HEK293 (cell line): Measurements from ENCODE around the gene ZNF236.

Source experiments
- CTCF ChIP-seq: fragments of 450-650 bp; formaldehyde crosslinking; IDR thresholded peaks from 2 replicates; pipeline ENCODE4 v1.5.1; 2016; ENCODE audit warnings: missing biosample characterization, missing genetic modification characterization
- HOXA7 ChIP-seq: sonication (generic); formaldehyde crosslinking; IDR thresholded peaks from 2 replicates; pipeline ENCODE4 v1.8.1; 2022; ENCODE audit warnings: missing genetic modification reagents, borderline replicate concordance
- PRDM4 ChIP-seq: fragments of 450-650 bp; formaldehyde crosslinking; IDR thresholded peaks from 2 replicates; pipeline ENCODE4 v1.5.1; 2017; ENCODE audit warnings: missing biosample characterization, missing genetic modification characterization
- ZBTB49 ChIP-seq: fragments of 450-650 bp; formaldehyde crosslinking; IDR thresholded peaks from 2 replicates; pipeline ENCODE4 v1.5.1; 2016; ENCODE audit warnings: missing biosample characterization, missing genetic modification characterization, low read depth
- ZNF10 ChIP-seq: fragments of 450-650 bp; formaldehyde crosslinking; IDR thresholded peaks from 2 replicates; pipeline ENCODE4 v1.5.1; 2017; ENCODE audit warnings: missing biosample characterization, missing genetic modification characterization
- ZNF175 ChIP-seq: fragments of 450-650 bp; formaldehyde crosslinking; IDR thresholded peaks from 2 replicates; pipeline ENCODE4 v1.5.1; 2016; ENCODE audit warnings: missing biosample characterization, missing genetic modification characterization
- ZNF449 ChIP-seq: fragments of 450-650 bp; formaldehyde crosslinking; IDR thresholded peaks from 2 replicates; pipeline ENCODE4 v1.5.1; 2017; ENCODE audit warnings: missing biosample characterization, mild to moderate bottlenecking, missing genetic modification characterization, moderate library complexity
- ZNF626 ChIP-seq: fragments of 450-650 bp; sonication (Bioruptor Pico); formaldehyde crosslinking; IDR thresholded peaks from 2 replicates; pipeline ENCODE4 v1.5.1; 2018; ENCODE audit warnings: missing biosample characterization, missing genetic modification characterization, inconsistent platforms
- ZSCAN18 ChIP-seq: fragments of 450-650 bp; formaldehyde crosslinking; IDR thresholded peaks from 2 replicates; pipeline ENCODE4 v1.5.1; 2016; ENCODE audit warnings: missing biosample characterization, missing genetic modification characterization

GRCh38 chr18:76974386-76974785 is 152.0 kb downstream of the ZNF236 start:
- TF ChIP-seq ZNF449 (tag by site-specific recombination) (no peak), PRDM4 (tag by site-specific recombination) (no peak), ZNF626 (tag by site-specific recombination) (no peak), ZBTB49 (tag by site-specific recombination) (no peak), HOXA7 (no peak), ZNF10 (tag by site-specific recombination) (no peak), CTCF (tag by site-specific recombination) (no peak), ZNF175 (tag by site-specific recombination) (no peak), ZSCAN18 (tag by site-specific recombination) (no peak)
